ENCODE data around the gene EIF3A. TPM values are rescaled to one million over a fixed set of nuclear protein-coding genes. Genes with fewer than 3 reads are reported as not detected.

EIF3A gene
- total and polyA plus RNA-seq, 7 experiments from 2014 or later = 40.5 to 137 (median 90.9) TPM

DNA sequence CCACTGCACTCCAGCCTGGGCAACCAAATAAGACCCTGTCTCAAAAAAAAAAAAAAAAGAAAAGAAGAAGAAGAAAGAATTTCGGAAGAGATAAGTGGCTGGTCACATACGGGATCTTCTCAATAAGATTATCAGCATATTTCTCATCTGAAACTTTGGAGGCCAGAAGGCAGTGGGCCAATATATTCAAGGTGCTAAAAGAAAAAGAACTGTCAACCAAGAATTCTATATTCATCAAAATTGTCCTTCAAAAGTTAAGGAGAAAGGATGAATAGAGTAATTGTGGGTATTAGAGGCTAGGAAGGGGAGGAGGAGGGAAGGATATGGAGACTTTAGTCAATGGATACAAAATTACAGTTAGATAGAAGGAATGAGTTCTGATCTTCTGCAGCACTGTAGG lies 95.0 kb downstream of the EIF3A start:
- ChIA-PET CTCF (interaction anchor here (0.6 kb wide), 1 partner anchor 33 kb away, joined by 7 read pairs; no protein-coding TSS in a partner anchor), POLR2A (no interaction called here)
- Mint-ChIP-seq H3K4me3 (no peak overlapping the region), H3K27me3 (peaks cover 3 to 23% (median 7%) of the 10 kb centered on the region in 5 donors), H3K36me3 (peaks cover 0 to 14% (median 11%) of the 10 kb centered on the region in 5 donors), H3K4me1 (peaks cover 0 to 14% (median 0%) of the 10 kb centered on the region in 7 donors), H3K27ac (no peak overlapping the region), H3K9me3 (peaks cover 7 to 40% (median 20%) of the 10 kb centered on the region in 11 donors)
- DNase-seq (no peak), ATAC-seq (no peak)
- H3K9me3 ChIP-seq (ENCODE audit: control insufficient read depth in 2 of 3, low read length in 3 of 3) = peaks cover 0 to 12% (median 0%) of the 10 kb centered on the region in 3 experiments
- intact Hi-C loops (cut with micrococcal nuclease) = no loop called here
- no peaks in the 10 kb centered on the region for H3K27me3 ChIP-seq (ENCODE audit: control insufficient read depth in 2 of 2, insufficient read depth in 2 of 2, low read length in 2 of 2)
- H3K27ac ChIP-seq (ENCODE audit: low read depth, low read length) = no peak overlapping the region
- no peaks in the 10 kb centered on the region for H3K36me3 ChIP-seq (ENCODE audit: control insufficient read depth in 2 of 3, insufficient read depth in 3 of 3, low read length in 3 of 3)
- no peaks in the 10 kb centered on the region for H3K4me1 ChIP-seq (ENCODE audit: control insufficient read depth in 2 of 2, insufficient read depth in 2 of 2, low read length in 2 of 2)
- H3K4me3 ChIP-seq (ENCODE audit: low read length) = no peak overlapping the region

Other genes starting within 250 kb of the EIF3A start
- gene NANOS1, start 51.1 kb downstream of the EIF3A start, total RNA-seq = under 1 TPM in 4 of 5 experiments, not detected in 1; 0.10 to 0.45 (median 0.22) TPM
- not detected for gene NANOS1, start 51.1 kb downstream of the EIF3A start, polyA plus RNA-seq
- 10 to 100 TPM; 22.1 to 41.7 (median 28.8) TPM for gene DENND10, start 23.3 kb upstream of the EIF3A start, total RNA-seq
- gene DENND10, start 23.3 kb upstream of the EIF3A start, polyA plus RNA-seq = 10 to 100 TPM; 26.3 to 29.1 TPM
- 10 to 100 TPM; 11.8 to 28.1 (median 23.1) TPM for gene SFXN4, start 84.9 kb upstream of the EIF3A start, total RNA-seq
- 10 to 100 TPM; 19.1 to 27.1 TPM for gene SFXN4, start 84.9 kb upstream of the EIF3A start, polyA plus RNA-seq
- 100 to 1,000 TPM in 1 of 5 experiments, 10 to 100 TPM in 4; 11.7 to 120 (median 35.4) TPM for gene PRDX3, start 98.0 kb upstream of the EIF3A start, total RNA-seq
- 10 to 100 TPM; 70.7 to 87.5 TPM for gene PRDX3, start 98.0 kb upstream of the EIF3A start, polyA plus RNA-seq
- 10 to 100 TPM; 20.3 to 45.2 (median 34.2) TPM for gene GRK5, start 126.8 kb upstream of the EIF3A start, total RNA-seq
- gene GRK5, start 126.8 kb upstream of the EIF3A start, polyA plus RNA-seq = 10 to 100 TPM; 16.4 to 30.3 TPM